BLaER1 treated with 17β-estradiol and CSF1 and Interleukin-3, amounts not matched to agents 10 nM and 100 nM (cell line): ENCODE results near the gene NTRK3.
A peak's percentile ranks its signal among the peaks of the same experiment; 100 is the strongest.

Experiments used
- H3K27ac ChIP-seq, 11 experiments: shearing (Covaris generic); formaldehyde crosslinking; 2 replicates each; pipeline ENCODE4 v1.8.1; 2022
- H3K27me3 ChIP-seq, 11 experiments: shearing (Covaris generic); formaldehyde crosslinking; 2 replicates each; pipeline ENCODE4 v1.8.1; 2022
- H3K36me3 ChIP-seq, 11 experiments: shearing (Covaris generic); formaldehyde crosslinking; 2 replicates each; pipeline ENCODE4 v1.8.1; 2022
- H3K4me1 ChIP-seq, 10 experiments: shearing (Covaris generic); formaldehyde crosslinking; 2 replicates each; pipeline ENCODE4 v1.8.1; 2022
- H3K4me2 ChIP-seq, 11 experiments: shearing (Covaris generic); formaldehyde crosslinking; 2 replicates each; pipeline ENCODE4 v1.8.1; 2022
- H3K4me3 ChIP-seq, 10 experiments: shearing (Covaris generic); formaldehyde crosslinking; 2 replicates each; pipeline ENCODE4 v1.8.1; 2022
- H3K9ac ChIP-seq, 11 experiments: shearing (Covaris generic); formaldehyde crosslinking; 2 replicates each; pipeline ENCODE4 v1.8.1; 2022
- H3K9me3 ChIP-seq, 11 experiments: shearing (Covaris generic); formaldehyde crosslinking; replicated peaks in 1 of 11; 2 replicates each; pipeline ENCODE4 v1.8.1; 2022
- H4K20me1 ChIP-seq, 11 experiments: shearing (Covaris generic); formaldehyde crosslinking; 2 replicates each; pipeline ENCODE4 v1.8.1; 2022
- Cebpa-rat ChIP-seq, 11 experiments: shearing (Covaris generic); IDR thresholded peaks; 2 replicates each; pipeline ENCODE4 v1.8.1; 2022

NTRK3 gene

GRCh38 chr15:88223084-88223483 lies 33.5 kb downstream of the NTRK3 start:
- Histone ChIP-seq H3K4me1 (peaks cover 0 to 9% (median 6%) of the 10 kb centered on the region in 10 experiments; a peak in 7 of 20 replicates), H4K20me1 (0 out of 22 replicates have a peak, but pooled peaks cover 0 to 9% (median 0%) of the 10 kb centered on the region in 11 experiments), H3K27ac (no peak overlapping the region), H3K9ac (no peak overlapping the region), H3K4me3 (no peak overlapping the region), H3K27me3 (no peaks in the 10 kb centered on the region), H3K36me3 (no peaks in the 10 kb centered on the region), H3K9me3 (no peaks in the 10 kb centered on the region), H3K4me2 (no peak overlapping the region)
- TF ChIP-seq Cebpa-rat (IDR thresholded peaks at IDR 0.05), result no peak

- Histone ChIP-seq H3K4me3 (no peak overlapping the region), H4K20me1 (0 out of 22 replicates have a peak, but pooled peaks cover 0 to 9% (median 0%) of the 10 kb centered on the region in 11 experiments), H3K9ac (no peak overlapping the region), H3K4me2 (no peak overlapping the region), H3K36me3 (no peaks in the 10 kb centered on the region), H3K27ac (no peak overlapping the region), H3K4me1 (peaks cover 0 to 9% (median 6%) of the 10 kb centered on the region in 10 experiments; a peak in 7 of 20 replicates), H3K9me3 (peaks cover 0 to 7% (median 0%) of the 10 kb centered on the region in 11 experiments; a peak in 3 of 22 replicates), H3K27me3 (no peaks in the 10 kb centered on the region)
- TF ChIP-seq Cebpa-rat (IDR thresholded peaks at IDR 0.05), result no peak
Measured at GRCh38 chr15:88221836-88222235, 34.7 kb downstream of the NTRK3 start.

GRCh38 chr15:88220443-88221335 lies 35.9 kb downstream of the NTRK3 start:
- no peak for TF ChIP-seq Cebpa-rat (IDR thresholded peaks at IDR 0.05)
- Histone ChIP-seq H3K27me3 (no peaks in the 10 kb centered on the region), H3K4me1 (peaks cover 0 to 9% (median 6%) of the 10 kb centered on the region in 10 experiments; a peak in 7 of 20 replicates), H4K20me1 (no peaks in the 10 kb centered on the region), H3K36me3 (no peaks in the 10 kb centered on the region), H3K27ac (no peak overlapping the region), H3K4me2 (peak overlapping the region in 5 of 11 experiments; percentile 4 to 28 (median 19); a peak in 3 of 22 replicates), H3K9me3 (peaks cover 0 to 11% (median 0%) of the 10 kb centered on the region in 11 experiments; a peak in 3 of 22 replicates), H3K9ac (no peak overlapping the region), H3K4me3 (no peak overlapping the region)

GRCh38 chr15:88219623-88220022 lies 36.9 kb downstream of the NTRK3 start:
- Histone ChIP-seq H3K4me3 (no peak overlapping the region), H3K27ac (no peak overlapping the region), H3K9me3 (peaks cover 0 to 11% (median 0%) of the 10 kb centered on the region in 11 experiments; a peak in 3 of 22 replicates), H3K9ac (no peak overlapping the region), H4K20me1 (no peaks in the 10 kb centered on the region), H3K27me3 (no peaks in the 10 kb centered on the region), H3K4me2 (no peak overlapping the region), H3K4me1 (peaks cover 0 to 10% (median 6%) of the 10 kb centered on the region in 10 experiments; a peak in 7 of 20 replicates), H3K36me3 (no peaks in the 10 kb centered on the region)
- TF ChIP-seq Cebpa-rat (IDR thresholded peaks at IDR 0.05), result no peak

DNA sequence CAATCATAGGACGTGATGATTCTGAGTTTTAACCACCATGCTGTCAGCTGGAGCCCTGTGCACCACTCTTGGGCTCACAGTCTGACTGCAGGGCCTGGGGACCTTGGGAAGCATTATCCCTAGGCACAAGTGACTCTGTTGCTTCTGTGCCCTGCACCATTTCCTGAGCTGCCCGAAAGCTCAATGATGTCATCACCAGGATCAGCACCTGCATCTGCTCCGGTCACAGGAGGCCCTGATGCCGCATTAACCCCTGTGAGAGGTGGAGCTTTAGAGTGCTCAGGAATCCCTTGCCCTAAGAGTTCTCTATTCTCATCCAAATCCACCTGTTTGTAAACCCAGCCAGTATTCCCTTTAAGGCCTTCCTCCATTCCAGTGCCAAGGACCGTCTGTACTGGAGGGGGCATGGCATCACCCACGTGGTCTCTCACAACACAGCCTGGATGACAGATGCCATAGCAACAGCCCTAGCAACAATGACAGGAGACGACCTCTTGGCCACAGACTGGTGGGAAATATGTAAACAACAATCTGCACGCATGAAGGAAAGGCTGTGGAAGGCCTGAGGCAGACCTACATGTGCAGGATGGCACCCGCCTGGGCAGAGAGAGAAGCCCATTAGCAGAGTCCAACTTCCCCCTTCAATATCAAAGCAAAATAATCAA lies 37.9 kb downstream of the NTRK3 start:
- Histone ChIP-seq H4K20me1 (no peaks in the 10 kb centered on the region), H3K36me3 (no peaks in the 10 kb centered on the region), H3K9me3 (peaks cover 0 to 11% (median 0%) of the 10 kb centered on the region in 11 experiments; a peak in 3 of 22 replicates), H3K4me3 (no peak overlapping the region), H3K4me1 (peaks cover 0 to 13% (median 6%) of the 10 kb centered on the region in 10 experiments; a peak in 7 of 20 replicates), H3K27ac (no peak overlapping the region), H3K4me2 (no peak overlapping the region), H3K27me3 (no peaks in the 10 kb centered on the region), H3K9ac (no peak overlapping the region)
- no peak for TF ChIP-seq Cebpa-rat (IDR thresholded peaks at IDR 0.05)

DNA sequence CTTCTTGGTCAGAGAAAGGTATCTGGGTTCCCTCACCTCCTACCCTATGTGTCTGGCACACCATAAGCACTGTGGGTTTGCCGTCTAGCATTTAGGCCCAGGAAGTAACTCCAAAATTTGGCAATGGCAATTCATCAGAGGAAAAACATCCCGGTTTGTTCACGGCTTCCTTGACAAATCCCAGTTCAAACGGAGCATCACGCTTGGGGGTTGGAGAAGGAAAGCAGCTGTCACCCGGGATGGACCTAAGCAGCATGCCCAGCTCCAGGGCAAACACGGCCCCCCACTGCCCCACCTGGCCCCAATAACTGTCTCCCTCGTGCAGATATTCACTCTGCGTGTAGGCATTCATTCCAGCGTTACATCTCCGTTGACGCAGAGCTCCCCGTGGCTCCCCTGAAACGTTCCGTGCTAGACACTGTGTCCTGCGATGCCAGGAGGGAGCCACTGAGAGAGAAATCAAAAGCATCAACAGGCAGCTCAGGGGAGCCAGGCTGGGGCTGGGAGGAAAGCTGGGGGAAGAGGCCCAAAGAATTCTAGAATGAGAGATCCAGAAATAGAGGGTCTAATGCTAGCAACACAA lies 41.4 kb downstream of the NTRK3 start:
- TF ChIP-seq Cebpa-rat (IDR thresholded peaks at IDR 0.05), result no peak

DNA sequence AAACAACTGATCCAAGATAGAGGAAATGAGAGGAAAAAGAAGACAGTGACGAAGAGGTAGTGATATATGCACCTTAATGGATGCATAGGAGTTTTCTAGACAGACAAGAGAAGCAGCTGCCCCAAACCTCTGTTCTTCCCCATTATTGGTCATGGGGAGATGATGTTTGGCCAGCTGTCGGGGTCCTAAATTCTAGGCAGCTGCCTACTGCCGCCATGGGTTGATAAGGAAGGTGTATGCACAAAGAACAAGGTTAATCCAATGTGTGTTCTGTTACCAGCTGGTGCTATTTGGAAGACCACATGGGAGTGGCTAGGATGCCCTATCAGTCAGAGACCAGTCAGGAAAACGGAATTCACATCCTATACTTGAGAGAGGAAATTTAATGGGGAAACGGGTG lies 47.4 kb downstream of the NTRK3 start:
- H3K9ac ChIP-seq, result no peak overlapping the region
- peaks cover 0 to 5% (median 0%) of the 10 kb centered on the region in 10 experiments; a peak in 2 of 20 replicates for H3K4me1 ChIP-seq
- no peak for TF ChIP-seq Cebpa-rat (IDR thresholded peaks at IDR 0.05)
- no peaks in the 10 kb centered on the region for H4K20me1 ChIP-seq
- no peak overlapping the region for H3K4me3 ChIP-seq
- 0 out of 22 replicates have a peak, but pooled peaks cover 0 to 7% (median 0%) of the 10 kb centered on the region in 11 experiments for H3K9me3 ChIP-seq
- H3K27me3 ChIP-seq, result no peaks in the 10 kb centered on the region
- no peak overlapping the region for H3K27ac ChIP-seq
- H3K36me3 ChIP-seq, result no peaks in the 10 kb centered on the region
- no peak overlapping the region for H3K4me2 ChIP-seq

More for the DNA sequence above, 41.4 kb downstream of the NTRK3 start:
- Histone ChIP-seq H3K4me2 (no peak overlapping the region; a peak in 1 of 22 replicates), H3K36me3 (no peaks in the 10 kb centered on the region), H3K4me3 (no peak overlapping the region), H3K4me1 (peaks cover 0 to 11% (median under 1%) of the 10 kb centered on the region in 10 experiments; a peak in 7 of 20 replicates), H3K27me3 (no peaks in the 10 kb centered on the region), H3K27ac (no peak overlapping the region), H3K9me3 (peaks cover 0 to 11% (median 0%) of the 10 kb centered on the region in 11 experiments; a peak in 3 of 22 replicates), H3K9ac (no peak overlapping the region), H4K20me1 (no peaks in the 10 kb centered on the region)

DNA sequence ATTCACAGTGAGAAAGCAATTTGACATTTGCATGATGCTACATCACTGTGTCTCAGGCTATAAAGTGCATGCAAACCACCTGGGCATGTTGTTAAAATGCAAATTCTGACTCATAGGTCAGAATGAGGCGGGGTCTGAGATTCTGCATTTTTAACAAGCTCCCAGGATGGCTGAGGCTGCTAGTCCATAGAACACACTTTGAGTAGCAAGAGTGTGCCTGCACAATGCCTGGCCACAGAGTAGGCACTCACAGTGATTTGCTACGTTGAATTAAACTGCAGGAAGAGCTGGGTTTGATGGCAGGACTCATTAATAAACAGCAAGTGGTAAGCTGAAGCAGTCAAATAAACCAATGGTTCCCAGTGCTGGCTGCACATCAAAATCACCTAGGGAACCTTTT lies 48.1 kb downstream of the NTRK3 start:
- Histone ChIP-seq H3K4me3 (no peak overlapping the region), H4K20me1 (no peaks in the 10 kb centered on the region), H3K9me3 (0 out of 22 replicates have a peak, but pooled peaks cover 0 to 7% (median 0%) of the 10 kb centered on the region in 11 experiments), H3K36me3 (no peaks in the 10 kb centered on the region), H3K9ac (no peak overlapping the region), H3K4me1 (peaks cover 0 to 5% (median 0%) of the 10 kb centered on the region in 10 experiments; a peak in 2 of 20 replicates), H3K4me2 (no peak overlapping the region), H3K27ac (no peak overlapping the region), H3K27me3 (no peaks in the 10 kb centered on the region)
- no peak for TF ChIP-seq Cebpa-rat (IDR thresholded peaks at IDR 0.05)
